HEK293 (cell line): Measurements from ENCODE around the gene PPP4R1.

Experiments used
- CTCF ChIA-PET: fragments of 350-600 bp; formaldehyde crosslinking; extraction: SDS; loops from one replicate; lab custom pipeline; 2021; ENCODE audit warnings: antibody characterized with exemption; lab: Yijun Ruan, JAX
- POLR2A ChIA-PET: fragments of 300-600 bp; formaldehyde crosslinking; extraction: SDS; loops from one replicate; lab custom pipeline; 2020; ENCODE audit warnings: antibody characterized with exemption, inconsistent platforms; lab: Yijun Ruan, JAX
- H3K27ac ChIP-seq: fragments of 200-500 bp; sonication (Bioruptor generic); 2 replicates; pipeline ENCODE4 v1.5.1; 2014; ENCODE audit warnings: low read depth, low read length, control low read depth, inconsistent platforms; ENCODE audit errors: extremely low read depth
- H3K36me3 ChIP-seq, 2 experiments: fragments of 200-500 bp in 1 of 2; sonication (Bioruptor generic) in 1 of 2; 1 replicate in 1 of 2; 2 replicates in 1 of 2; pipeline ENCODE4 v1.5.1; 2014 to 2017; ENCODE audit warnings: inconsistent platforms in 2 of 2, low read length in 2 of 2; ENCODE audit not compliant: control insufficient read depth in 2 of 2, insufficient read depth in 1 of 2
- H3K4me1 ChIP-seq: fragments of 200-500 bp; sonication (Bioruptor generic); 2 replicates; pipeline ENCODE4 v1.5.1; 2014; ENCODE audit warnings: mild to moderate bottlenecking, low read length, inconsistent platforms; ENCODE audit not compliant: control insufficient read depth, insufficient read depth
- H3K4me3 ChIP-seq: 2 replicates; pipeline ENCODE4 v1.5.1; 2011; ENCODE audit warnings: low read depth, mild to moderate bottlenecking, control low read depth, low read length, moderate library complexity
- H3K9me3 ChIP-seq: fragments of 200-500 bp; sonication (Bioruptor generic); 2 replicates; pipeline ENCODE4 v1.5.1; 2014; ENCODE audit warnings: low read depth, low read length, inconsistent platforms; ENCODE audit not compliant: control insufficient read depth, insufficient read depth
- FEZF1 ChIP-seq: fragments of 450-650 bp; formaldehyde crosslinking; IDR thresholded peaks from 2 replicates; pipeline ENCODE4 v1.5.1; 2016; ENCODE audit warnings: missing biosample characterization, missing genetic modification characterization
- ZBTB44 ChIP-seq: fragments of 450-650 bp; IDR thresholded peaks from 2 replicates; pipeline ENCODE4 v1.5.1; 2018; ENCODE audit warnings: missing biosample characterization, mild to moderate bottlenecking, missing genetic modification characterization
- ZFP3 ChIP-seq: fragments of 450-650 bp; formaldehyde crosslinking; IDR thresholded peaks from 2 replicates; pipeline ENCODE4 v1.5.1; 2016; ENCODE audit warnings: low read depth, missing biosample characterization, missing genetic modification characterization
- ZNF133 ChIP-seq: fragments of 450-650 bp; formaldehyde crosslinking; IDR thresholded peaks from 2 replicates; pipeline ENCODE4 v1.5.1; 2016; ENCODE audit warnings: missing biosample characterization, missing genetic modification characterization
- ZNF19 ChIP-seq: fragments of 450-650 bp; formaldehyde crosslinking; IDR thresholded peaks from 2 replicates; pipeline ENCODE4; 2016; ENCODE audit warnings: missing biosample characterization, missing genetic modification characterization, low read depth
- ZNF221 ChIP-seq: fragments of 450-650 bp; formaldehyde crosslinking; IDR thresholded peaks from 2 replicates; pipeline ENCODE4 v1.5.1; 2017; ENCODE audit warnings: missing biosample characterization, missing genetic modification characterization, borderline replicate concordance
- ZNF404 ChIP-seq: fragments of 450-650 bp; formaldehyde crosslinking; IDR thresholded peaks from 2 replicates; pipeline ENCODE4 v1.5.1; 2017; ENCODE audit warnings: missing biosample characterization, missing genetic modification characterization
- ZNF518A ChIP-seq: fragments of 450-650 bp; formaldehyde crosslinking; conservative IDR thresholded peaks from 2 replicates; pipeline ENCODE4 v1.5.1; 2016; ENCODE audit warnings: low read depth, missing biosample characterization, missing genetic modification characterization
- ZNF548 ChIP-seq: fragments of 450-650 bp; formaldehyde crosslinking; IDR thresholded peaks from 2 replicates; pipeline ENCODE4 v1.5.1; 2016; ENCODE audit warnings: missing biosample characterization, missing genetic modification characterization

Gene PPP4R1

GRCh38 chr18:9535430-9535991 is 78.8 kb downstream of the PPP4R1 start (continued):
- TF ChIP-seq ZNF518A (tag by site-specific recombination): no peak

GRCh38 chr18:9534844-9535243 is 79.5 kb downstream of the PPP4R1 start:
- POLR2A ChIA-PET: no interaction called here
- no peak overlapping the region for H3K27ac ChIP-seq
- H3K4me1 ChIP-seq: no peaks in the 10 kb centered on the region
- no peaks in the 10 kb centered on the region for H3K9me3 ChIP-seq
- CTCF ChIA-PET: no interaction called here
- H3K36me3 ChIP-seq: peaks cover 10 to 68% of the 10 kb centered on the region in 2 experiments
- H3K4me3 ChIP-seq: no peak overlapping the region
- no peak for TF ChIP-seq ZNF548 (tag by site-specific recombination)

GRCh38 chr18:9531791-9532410 is 82.5 kb downstream of the PPP4R1 start:
- POLR2A ChIA-PET: no interaction called here
- H3K27ac ChIP-seq: no peak overlapping the region
- H3K36me3 ChIP-seq: peaks cover 16 to 78% of the 10 kb centered on the region in 2 experiments

GRCh38 chr18:9530226-9531009 is 83.9 kb downstream of the PPP4R1 start:
- peaks cover 23 to 73% of the 10 kb centered on the region in 2 experiments for H3K36me3 ChIP-seq
- no peaks in the 10 kb centered on the region; the same call in 1 of the 2 replicates for H3K9me3 ChIP-seq
- CTCF ChIA-PET: interaction anchor here (1.3 kb wide), 1 partner anchor 14 kb away, joined by 5 read pairs; no protein-coding TSS in a partner anchor
- H3K4me1 ChIP-seq: no peaks in the 10 kb centered on the region
- no peak overlapping the region for H3K27ac ChIP-seq
- TF ChIP-seq ZBTB44 (tag by site-specific recombination) (no peak), ZNF19 (tag by site-specific recombination) (no peak)
- TF ChIP-seq, all 188 proteins: peak for 0
- no peak overlapping the region for H3K4me3 ChIP-seq
- POLR2A ChIA-PET: no interaction called here

More at GRCh38 chr18:9531791-9532410, 82.5 kb downstream of the PPP4R1 start:
- CTCF ChIA-PET: interaction anchor here (0.6 to 0.8 kb wide), 2 partner anchors 13 to 457 kb away, joined by 3 read pairs; no protein-coding TSS in a partner anchor
- Histone ChIP-seq H3K4me3 (no peak overlapping the region), H3K4me1 (no peaks in the 10 kb centered on the region), H3K9me3 (no peaks in the 10 kb centered on the region; the same call in 1 of the 2 replicates)
- TF ChIP-seq FEZF1 (tag by site-specific recombination) (no peak), ZNF133 (no peak), ZNF404 (tag by site-specific recombination) (no peak), ZFP3 (tag by site-specific recombination) (no peak), ZNF221 (no peak)
